ENCODE results near the gene CGRRF1.

Gene CGRRF1, protein sequence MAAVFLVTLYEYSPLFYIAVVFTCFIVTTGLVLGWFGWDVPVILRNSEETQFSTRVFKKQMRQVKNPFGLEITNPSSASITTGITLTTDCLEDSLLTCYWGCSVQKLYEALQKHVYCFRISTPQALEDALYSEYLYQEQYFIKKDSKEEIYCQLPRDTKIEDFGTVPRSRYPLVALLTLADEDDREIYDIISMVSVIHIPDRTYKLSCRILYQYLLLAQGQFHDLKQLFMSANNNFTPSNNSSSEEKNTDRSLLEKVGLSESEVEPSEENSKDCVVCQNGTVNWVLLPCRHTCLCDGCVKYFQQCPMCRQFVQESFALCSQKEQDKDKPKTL

DNA sequence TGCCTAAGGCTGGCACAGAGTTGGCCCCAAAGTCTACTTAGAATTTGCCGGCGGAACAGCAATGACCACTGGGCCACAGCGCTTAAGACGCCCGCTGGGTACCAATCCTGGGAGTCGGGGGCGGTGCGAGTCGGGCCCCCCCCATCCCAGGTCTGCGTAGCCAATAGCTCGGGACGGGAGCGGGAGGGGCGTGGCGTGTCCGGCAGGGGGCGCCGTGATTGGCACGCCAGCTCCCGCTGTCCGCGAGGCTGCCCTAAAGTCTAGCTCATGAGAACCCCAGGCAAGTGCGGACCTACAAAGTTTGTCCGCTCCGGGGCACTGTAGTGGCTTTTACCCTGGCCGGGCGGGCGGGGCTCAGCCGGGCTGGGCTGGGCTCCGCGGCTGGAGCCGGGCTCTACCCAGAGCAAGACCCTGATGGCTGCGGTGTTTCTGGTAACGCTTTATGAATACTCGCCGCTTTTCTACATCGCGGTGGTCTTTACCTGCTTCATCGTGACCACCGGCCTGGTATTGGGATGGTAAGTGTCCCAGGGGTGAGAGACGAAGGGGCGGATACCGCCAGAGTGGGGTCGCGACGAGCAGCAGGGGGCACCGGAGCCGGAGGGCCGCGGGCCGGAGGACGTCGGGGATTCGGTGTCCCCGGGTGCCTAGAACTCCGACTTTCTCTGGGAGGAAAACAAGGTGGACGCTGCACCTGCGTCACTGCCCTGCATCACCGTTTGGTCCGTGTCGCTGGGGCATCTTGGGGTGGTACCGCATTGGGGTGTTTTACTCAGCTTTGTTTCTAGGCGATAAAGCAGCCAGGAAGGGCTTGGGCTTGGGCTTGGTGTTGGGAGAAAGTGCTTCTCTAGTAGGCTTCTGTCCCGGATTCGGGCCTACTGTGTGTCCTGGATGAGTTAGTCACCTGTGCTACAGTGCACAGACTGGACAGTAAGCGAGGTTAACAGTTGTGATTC lies at the start of gene CGRRF1:
Gene CGRRF1, plus strand, starts transcription at position 361 of the 956 bp plus-strand sequence. Its CDS starts 54 bp downstream, at position 415.
- peak; percentile 97 for DNase-seq

DNA sequence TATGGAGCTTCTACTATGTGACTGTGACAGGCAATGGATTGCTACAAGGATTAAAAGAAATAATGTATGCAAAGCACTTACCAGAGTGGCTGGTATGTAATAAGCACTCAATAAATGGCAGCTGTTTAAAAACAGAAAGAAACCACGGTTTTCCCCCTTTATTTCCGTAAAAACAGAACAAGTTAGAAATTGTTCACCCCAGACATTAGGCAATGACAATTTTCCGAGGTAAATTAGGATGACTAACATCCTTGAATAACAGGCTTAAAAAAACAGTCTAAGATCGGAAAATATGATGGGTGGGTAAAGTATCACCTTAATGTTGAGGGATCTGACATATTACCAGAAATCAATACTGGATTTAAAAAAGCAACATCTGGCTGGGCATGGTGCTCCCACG lies 47.7 kb upstream of the CGRRF1 start:
- no peak for DNase-seq

DNA sequence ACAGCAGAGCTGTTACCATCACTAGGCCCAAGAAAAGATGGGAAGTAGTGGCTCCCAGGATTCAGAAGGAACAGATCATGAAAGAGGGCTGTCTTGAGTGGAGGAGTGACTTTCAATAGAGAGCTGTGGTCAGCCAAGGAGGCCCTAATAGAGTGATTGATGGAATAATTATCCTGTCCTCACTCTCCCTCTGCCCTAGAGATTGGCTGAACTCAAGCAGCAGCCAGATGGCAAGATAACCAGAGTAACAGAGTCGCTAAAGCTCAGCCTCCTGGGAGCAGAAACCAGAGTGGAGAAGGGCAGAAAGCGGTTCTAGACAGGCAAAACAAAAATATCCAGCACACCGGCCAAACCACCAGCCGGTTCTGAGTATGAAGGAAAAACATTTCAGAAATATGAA lies 44.1 kb upstream of the CGRRF1 start:
- no peak for DNase-seq

DNA sequence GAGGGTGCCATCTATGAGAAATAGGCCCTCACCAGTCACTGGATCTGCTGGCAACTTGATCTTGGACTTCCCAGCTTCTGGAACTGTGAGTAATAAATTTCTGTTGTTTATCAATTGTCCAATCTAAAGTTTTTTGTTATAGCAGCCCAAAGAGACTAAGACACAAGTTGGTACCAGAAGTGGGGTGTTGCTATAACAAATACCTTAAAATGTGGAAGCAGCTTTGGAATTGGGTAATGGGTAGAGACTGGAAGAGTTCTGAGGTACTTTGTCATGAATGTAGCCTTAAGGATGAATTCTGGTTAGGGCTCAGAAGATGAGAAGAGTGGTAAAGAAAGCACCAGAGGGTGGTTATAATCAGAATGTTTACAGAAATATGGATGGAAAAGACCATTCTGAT lies 42.4 kb upstream of the CGRRF1 start:
- DNase-seq, result no peak

DNA sequence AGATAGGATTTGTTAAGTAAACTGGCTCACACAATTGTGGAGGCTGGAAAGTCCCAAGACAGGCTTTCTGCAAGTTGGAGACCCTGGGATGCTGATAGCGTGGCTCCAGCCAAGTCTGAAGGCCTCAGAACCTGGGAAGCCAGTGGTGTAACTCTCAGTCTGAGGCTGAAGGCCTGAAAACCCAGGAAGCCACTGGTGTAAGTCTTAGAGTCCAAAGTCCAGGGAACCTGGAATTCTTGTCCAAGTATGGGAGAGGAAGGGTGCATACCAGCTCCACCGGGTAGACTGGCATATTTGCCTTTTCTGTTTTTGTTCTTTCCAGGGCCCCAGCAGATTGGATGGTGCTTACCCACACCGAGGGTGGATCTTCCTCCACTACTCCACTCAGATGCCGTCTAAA lies 39.0 kb upstream of the CGRRF1 start:
- DNase-seq, result no peak

DNA sequence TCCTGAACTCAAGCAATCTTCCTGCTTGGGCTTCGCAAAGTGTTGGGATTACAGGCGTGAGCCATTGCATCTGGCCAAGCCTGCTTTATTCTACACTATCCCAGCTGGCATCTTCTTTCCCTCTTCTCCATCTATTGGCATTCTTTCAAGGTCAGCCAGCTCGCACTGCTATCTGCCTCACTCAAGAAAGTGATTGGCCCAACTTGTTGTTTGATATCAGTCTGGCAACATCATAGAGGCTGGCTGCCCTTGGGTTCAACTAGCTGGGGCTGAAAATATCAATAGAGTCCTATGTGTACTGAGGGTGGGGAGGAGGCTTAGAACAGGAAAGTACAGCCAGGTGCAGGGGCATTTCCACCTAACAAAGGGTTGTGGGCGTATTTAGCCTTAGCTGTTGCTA lies 38.1 kb upstream of the CGRRF1 start:
- DNase-seq, result no peak

DNA sequence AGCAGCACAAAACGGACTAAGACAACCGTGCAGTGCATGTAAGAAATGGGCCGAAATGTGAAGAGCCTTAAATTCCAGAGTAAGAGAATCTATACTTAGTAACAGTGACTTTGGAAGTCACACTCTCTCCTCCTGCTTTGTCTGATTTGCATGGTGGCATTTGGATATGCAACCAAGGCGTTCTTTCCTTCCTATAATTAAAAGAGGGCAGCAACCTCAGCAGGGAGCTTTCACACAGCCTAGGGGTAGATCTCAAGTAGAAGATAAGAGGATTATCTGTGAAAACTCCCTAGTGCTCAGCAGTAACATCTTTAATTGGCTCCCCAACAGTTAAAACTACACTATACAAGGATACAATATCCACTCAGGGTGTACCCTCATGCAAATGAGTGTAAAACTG lies 37.4 kb upstream of the CGRRF1 start:
- no peak for DNase-seq

DNA sequence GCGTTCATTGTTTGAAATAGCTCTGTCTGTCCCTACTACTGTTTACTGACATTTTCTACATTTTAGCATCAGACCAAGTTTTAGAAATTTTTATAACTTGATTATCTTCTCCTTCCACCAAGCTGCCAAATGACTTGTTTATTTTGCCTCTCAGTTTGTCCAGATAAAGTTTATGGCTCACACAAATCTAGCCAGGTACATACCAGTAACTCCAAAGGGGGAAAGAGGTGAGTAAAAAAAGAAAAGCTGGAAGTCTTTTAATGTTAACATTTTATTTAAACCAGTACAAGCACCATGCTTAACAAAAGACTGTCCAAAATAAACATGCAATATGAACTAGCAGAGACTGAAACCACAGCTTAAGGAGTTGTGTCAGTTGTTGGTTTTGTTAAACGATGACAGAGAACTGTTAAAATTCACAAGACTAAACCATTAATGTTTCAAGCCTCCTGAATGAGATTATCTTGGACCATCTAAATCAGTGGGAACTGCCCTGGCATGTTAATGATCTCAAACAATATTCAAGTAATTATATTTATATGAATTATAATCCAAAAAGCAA lies 35.4 kb upstream of the CGRRF1 start:
- no peak for DNase-seq

DNA sequence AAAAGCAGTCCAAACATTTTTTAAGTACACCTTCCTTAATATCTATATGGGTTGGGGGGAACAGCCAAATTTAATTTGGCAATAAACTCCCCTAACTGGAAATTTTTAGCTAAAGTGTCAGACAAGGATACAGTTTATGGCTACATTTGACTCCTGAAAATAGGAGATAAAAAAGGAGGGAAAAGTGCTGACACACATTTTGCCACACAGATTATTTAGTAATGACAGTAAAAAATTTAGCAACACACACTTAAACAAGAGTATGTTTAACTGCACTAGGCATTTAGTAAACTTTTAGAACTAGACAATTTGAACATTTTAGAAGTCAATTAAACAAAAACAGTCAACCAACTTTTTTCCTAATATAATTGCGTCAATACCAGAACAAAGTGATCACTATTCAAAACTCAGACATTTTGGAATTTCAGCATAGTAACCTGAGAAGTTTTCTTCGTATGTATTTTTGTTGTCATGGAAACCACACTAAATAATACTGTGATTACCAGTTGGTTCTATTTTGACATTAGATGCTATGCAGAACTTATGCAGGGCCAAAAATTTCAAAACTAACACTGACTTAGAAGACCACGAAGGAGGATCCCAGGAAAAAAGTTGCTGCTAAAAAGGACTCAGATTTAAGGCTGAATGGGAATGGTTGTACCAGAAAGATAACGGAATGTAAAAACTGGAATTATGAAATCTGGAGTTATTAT lies 34.4 kb upstream of the CGRRF1 start:
- DNase-seq, result no peak

DNA sequence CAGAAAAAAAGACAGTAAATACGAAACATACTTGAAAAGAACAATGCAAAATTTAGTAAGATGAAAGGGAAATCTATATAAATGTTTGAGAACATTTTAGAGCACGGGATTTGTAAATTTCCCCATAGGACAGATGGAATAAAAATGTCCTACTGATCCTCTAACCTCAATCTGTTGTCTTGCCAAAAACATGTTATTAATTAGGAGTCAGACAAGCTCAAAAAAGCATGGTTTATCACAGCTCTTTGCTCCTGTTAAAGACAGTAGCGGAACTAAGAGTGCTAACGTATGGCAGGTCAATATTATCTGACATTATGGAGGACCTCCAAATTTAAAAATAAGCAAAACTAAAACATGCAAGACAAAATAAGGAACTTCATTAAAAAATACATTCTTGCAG lies 33.8 kb upstream of the CGRRF1 start:
- DNase-seq, result no peak

DNA sequence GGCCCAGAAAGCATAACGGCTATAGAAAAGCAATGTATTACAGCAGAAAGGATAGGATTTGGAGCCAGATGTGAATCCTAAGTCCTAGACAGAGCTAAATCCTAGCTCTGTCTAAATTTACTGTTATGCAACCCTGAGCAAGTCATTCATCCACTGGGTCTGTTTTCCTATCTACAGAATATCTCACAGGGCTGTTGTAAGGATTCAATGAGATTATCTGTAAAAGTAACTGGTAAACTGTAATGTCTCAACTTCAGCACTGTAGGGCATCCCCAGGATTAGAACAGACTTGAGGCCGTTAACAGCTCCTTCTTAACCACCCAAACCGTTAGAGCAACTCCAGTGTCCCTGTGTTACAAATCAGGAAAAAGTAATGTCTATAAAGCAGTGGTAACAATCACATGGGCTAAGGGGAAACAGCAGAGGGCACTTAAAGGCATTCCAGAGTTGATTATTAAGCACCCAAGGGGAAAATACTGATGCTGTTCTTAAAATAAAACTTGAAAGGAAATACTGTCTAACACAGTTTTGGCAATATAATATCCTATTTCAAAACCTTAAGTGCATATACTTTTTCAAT lies 31.0 kb upstream of the CGRRF1 start:
- DNase-seq, result no peak

DNA sequence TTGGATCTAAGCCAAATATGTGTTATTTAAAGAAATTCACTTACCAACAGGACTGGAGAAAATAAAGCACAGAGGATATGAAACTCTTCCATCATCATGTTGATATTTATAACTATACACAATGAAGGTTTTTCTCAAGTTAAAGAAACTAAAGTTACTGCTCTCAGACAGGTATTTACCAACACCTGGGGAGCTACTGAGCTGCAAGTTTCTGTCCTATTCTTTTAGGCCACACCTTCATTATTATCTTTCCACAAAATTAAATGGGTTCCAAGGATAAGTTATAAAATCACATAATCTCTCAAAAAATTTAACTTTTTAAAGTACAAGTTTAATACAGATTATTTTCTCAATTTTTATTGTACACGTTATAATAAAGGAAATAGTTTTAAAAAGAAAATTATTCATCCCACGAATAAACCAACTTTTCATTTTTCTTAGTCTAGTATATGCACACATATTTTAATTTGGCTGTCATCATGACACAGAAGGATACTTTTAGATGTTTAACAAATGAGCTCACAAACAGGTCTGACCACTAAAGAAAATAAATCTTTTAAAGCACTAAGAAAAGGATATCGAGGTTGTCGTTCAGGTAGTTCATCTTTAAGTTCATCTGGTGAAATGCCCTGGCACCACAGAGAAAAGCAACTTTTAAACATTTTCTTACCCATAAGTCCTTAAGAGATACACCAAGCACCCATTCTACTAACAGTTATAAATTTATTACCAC lies 28.7 kb upstream of the CGRRF1 start:
- DNase-seq, result no peak

DNA sequence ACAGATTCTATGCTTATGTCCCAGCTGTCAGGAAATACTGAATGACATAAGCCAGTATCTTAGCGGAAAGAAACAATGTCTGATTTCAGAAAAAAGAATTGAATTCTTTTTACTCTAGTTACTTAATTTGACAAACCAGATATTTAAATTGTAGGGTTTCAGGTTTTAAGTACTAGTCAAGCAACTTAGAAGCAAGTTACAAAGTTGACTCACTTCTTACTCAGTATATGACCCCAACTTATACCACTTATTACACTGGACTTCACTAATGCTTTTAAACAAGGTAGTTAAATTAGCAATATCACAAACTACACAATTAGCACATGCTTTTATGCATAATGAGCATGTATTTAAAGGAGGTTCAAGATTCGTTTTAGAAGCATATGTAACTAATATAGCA lies 28.0 kb upstream of the CGRRF1 start:
- no peak for DNase-seq

DNA sequence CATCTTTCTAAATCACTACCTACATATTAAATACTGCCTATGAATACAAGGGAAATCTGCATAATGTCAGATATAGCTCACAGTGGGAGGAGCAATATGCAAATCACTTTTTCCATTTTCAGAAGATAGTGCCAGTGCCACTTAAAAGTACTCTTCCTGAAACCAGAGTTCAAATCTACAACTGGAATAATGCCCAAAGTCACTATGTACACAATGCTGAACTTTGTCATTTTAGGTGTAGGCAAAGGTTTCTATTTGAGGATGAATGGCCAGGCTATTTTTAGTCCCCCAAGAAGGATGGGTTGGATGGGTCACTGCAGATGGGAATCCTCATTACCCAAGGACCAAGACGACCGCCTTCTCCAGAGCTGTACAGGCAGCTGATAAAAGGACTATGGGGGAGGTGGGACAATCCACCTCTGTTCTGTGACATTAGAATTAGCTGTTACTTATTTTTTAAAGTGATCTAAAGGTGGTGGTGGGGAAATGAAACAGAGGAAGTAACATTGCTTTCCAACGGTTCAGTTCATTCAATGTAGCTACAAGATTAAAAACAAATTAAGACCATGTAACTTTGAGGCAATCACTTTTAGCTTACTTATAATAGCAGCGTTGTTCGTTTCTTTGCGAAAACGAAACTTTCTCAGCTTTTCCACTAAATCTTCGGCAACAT lies 26.5 kb upstream of the CGRRF1 start:
- DNase-seq, result no peak

DNA sequence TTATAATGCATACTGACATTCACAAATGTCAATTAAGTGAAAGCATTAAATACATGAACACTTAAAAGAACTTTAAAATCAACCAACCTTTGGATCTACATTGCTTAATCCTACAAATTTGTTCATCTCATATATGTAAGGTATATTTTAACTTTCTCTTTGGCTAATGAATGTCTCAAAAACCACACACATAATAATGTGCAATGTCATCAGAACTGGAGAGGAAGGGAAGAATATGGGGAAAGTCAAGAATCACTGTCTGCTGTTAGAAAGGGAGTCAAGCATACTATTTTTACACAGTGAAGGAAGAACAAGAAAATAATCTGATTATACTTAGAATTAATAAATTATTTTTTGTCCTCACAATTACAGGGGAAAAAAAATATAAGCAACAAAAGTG lies 25.9 kb upstream of the CGRRF1 start:
- DNase-seq, result no peak

DNA sequence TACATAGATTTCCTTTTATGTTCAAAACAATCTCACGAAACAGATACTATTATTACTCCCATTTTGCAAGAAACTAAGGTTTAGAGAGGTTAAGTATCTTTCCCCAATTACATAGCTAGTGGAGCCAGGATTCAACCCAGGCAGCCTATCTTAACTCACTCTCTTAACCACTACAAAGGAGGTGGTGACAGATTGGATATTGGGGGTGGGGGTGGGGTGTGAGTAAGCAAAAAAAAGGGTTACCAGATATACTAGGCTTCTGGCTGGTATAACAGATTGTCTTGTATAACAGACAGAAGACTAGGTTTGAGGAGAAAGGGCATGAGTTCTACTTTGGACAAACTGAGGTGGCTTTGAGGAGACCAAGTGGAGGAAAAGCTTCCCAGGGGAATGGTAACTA lies 23.0 kb upstream of the CGRRF1 start:
- no peak for DNase-seq

DNA sequence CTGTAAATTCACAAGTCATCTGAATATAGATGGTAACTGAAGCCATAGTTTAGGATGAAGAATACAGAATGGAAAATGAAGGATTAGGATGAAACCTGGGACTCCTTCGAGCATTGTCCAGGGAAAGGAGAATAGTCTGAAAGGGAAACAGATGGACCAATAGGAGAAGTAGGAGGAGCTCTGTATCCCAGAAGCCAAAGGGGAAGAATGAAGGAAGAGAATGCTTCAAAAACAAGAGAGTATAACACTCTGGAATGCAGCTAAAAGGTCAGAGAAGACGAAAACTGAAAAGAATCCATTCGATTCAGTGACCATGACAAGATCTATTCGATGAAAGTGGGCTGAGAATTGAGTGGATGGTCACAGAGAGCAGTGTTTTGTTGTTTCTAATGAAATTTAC lies 21.9 kb upstream of the CGRRF1 start:
- DNase-seq, result no peak

DNA sequence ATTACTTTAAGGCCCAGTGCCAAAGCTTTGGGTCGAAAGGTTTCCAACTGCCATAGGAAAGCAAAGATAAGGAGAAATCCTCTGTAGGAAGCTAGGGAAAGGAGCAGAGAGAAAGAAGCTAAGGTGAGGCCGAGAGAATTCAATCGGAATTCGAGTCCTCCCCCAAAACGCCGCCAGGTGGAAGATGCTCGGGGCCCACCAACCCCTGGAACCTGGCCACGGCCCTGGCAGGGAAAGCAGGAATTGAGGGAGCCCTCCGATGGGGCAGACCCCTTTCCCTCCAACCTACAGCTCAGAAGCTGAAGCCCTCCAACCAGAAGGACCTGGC lies 21.4 kb upstream of the CGRRF1 start:
- DNase-seq, result no peak

DNA sequence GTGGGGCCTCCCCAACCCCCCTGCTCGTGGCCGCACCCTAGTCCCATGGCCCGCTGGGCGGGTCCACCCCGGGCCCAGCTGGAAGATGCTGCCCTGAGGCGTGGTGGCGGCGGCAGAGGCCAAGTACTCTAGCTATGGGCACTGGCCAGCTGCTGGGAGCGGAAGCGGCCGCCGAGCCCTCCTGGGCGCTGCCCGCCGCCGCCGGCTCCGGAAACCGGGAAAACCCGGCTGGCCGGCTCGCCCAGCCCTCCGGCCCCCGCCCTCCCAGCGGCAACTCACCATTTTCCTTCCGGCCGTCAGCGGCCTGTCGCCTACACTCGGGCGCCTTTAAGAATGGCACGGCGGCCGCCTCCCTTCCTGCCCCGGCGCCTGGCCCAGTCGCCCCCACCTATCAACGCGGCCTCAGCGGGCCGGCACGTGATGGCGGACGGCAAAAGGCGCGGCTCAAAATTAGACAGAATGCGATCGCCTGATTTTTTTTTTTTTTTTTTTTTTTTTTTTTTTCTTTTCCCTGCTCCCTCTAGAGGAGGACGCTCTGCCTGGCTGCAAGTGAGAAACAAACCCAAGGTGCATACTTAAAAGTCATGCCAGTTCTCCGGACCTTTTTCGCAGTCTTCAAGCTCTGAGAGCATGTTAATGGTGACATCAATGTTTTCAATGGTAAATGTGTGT lies 20.9 kb upstream of the CGRRF1 start, which contains the start of gene GMFB:
Gene GMFB, minus strand, starts transcription at position 335 of the 672 bp plus-strand sequence. Its CDS starts 53 bp downstream, at position 282.
- DNase-seq, result peak; percentile 92

DNA sequence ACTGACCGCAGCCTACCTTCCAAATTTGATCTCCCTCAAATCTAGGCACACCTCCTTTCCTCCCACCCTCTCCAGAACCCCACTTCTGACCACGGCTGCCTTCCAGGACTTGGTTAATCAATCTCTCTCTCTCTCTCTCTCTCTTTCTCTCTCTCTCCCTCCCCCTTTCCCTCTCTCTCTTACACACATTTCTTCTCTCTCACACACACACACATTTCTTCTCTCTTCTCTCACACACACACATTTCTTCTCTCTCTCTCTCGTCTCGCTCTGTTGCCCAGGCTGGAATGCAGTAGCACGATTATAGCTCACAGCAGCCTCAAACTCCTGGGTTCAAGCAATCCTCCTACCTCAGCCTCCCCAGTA lies 20.4 kb upstream of the CGRRF1 start:
- no peak for DNase-seq

Measured in stimulated activated CD4-positive, alpha-beta T cell treated with anti-CD3 and anti-CD28 coated beads, Interleukin-4, amount 100 ng/mL, for 24 hours (primary cell).